Measurements from ENCODE around the gene AQP5. TPM values are rescaled to one million over a fixed set of nuclear protein-coding genes. Genes with fewer than 3 reads are reported as not detected.

Gene AQP5
- total and polyA plus RNA-seq, 2 of the 8 experiments (the other 6 are each of a cell fraction or from before 2014, with no cell fraction given), result 2.5 to 3.2 TPM

- no peak for TF ChIP-seq CHD7 (IDR thresholded peaks at IDR 0.05; ENCODE audit: insufficient replicate concordance, low read length)
- no peak for TF ChIP-seq JUND (IDR thresholded peaks at IDR 0.05; ENCODE audit: low read length)
- TF ChIP-seq TCF12 (IDR thresholded peaks at IDR 0.05; ENCODE audit: low read depth, low read length), result no peak
- TF ChIP-seq POLR2A (IDR thresholded peaks at IDR 0.05; ENCODE audit: control extremely low read depth in 1 of 2, low read depth in 2 of 2, low read length in 2 of 2), result no peak
- TF ChIP-seq POU5F1 (IDR thresholded peaks at IDR 0.05; ENCODE audit: low read depth, low read length), result no peak
- TF ChIP-seq SP2 (IDR thresholded peaks at IDR 0.05; ENCODE audit: low read length), result no peak
- no peak for TF ChIP-seq TAF1 (IDR thresholded peaks at IDR 0.05; ENCODE audit: low read depth, low read length)
- TF ChIP-seq KDM4A (IDR thresholded peaks at IDR 0.05; ENCODE audit: low read depth, low read length, severe bottlenecking), result peak; percentile 79
- peak; percentile 75; the same call in 1 of the 2 replicates for TF ChIP-seq MAX (IDR thresholded peaks at IDR 0.05)
- no peak for TF ChIP-seq EGR1 (IDR thresholded peaks at IDR 0.05; ENCODE audit: borderline replicate concordance, low read depth, low read length)
- peak; percentile 72 for TF ChIP-seq EZH2 (IDR thresholded peaks at IDR 0.05; ENCODE audit: low read depth, low read length, severe bottlenecking)
Observed at GRCh38 chr12:49961111-49961922, at the start of gene AQP5 (continued).

Data from H1 (cell line).